HepG2 (cell line): ENCODE data around the gene BCL2L2. TPM values are rescaled to one million over a fixed set of nuclear protein-coding genes. Genes with fewer than 3 reads are reported as not detected.

Source experiments
- CHCHD3 ChIP-seq: sonication (generic); formaldehyde crosslinking; IDR thresholded peaks from 2 replicates; pipeline ENCODE4 v1.8.0; 2022; ENCODE audit warnings: mild to moderate bottlenecking, missing genetic modification reagents, moderate library complexity
- MAFG ChIP-seq: sonication (generic); formaldehyde crosslinking; IDR thresholded peaks from 2 replicates; pipeline ENCODE4 v1.5.1; 2020; ENCODE audit warnings: mild to moderate bottlenecking, missing genetic modification reagents
- NCOA5 ChIP-seq: sonication (generic); formaldehyde crosslinking; IDR thresholded peaks from 2 replicates; pipeline ENCODE4 v1.4.0; 2020; ENCODE audit warnings: missing genetic modification reagents
- NCOR1 ChIP-seq: fragments of 200-600 bp; sonication (generic); IDR thresholded peaks from 2 replicates; pipeline ENCODE4 v1.7.0; 2017; ENCODE audit warnings: antibody characterized with exemption, low read length, borderline replicate concordance
- SATB2 ChIP-seq: sonication (generic); formaldehyde crosslinking; IDR thresholded peaks from 2 replicates; pipeline ENCODE4 v1.5.0; 2020; ENCODE audit warnings: missing genetic modification reagents
- SMC3 ChIP-seq: IDR thresholded peaks from 2 replicates; pipeline ENCODE4 v1.6.1; 2011; ENCODE audit warnings: low read length, improper control_type of control experiment
- SYNCRIP ChIP-seq: fragments of 200-400 bp; formaldehyde crosslinking; IDR thresholded peaks from 2 replicates; pipeline ENCODE4 v1.6.1; 2018; ENCODE audit warnings: mild to moderate bottlenecking, low read depth, low read length; ENCODE audit not compliant: insufficient read depth
- TOPORS ChIP-seq: sonication (generic); formaldehyde crosslinking; IDR thresholded peaks from 2 replicates; pipeline ENCODE4 v1.8.0; 2023; ENCODE audit warnings: mild to moderate bottlenecking, missing genetic modification reagents
- ZNF296 ChIP-seq: sonication (generic); formaldehyde crosslinking; conservative IDR thresholded peaks from 2 replicates; pipeline ENCODE4 v1.5.0; 2020; ENCODE audit warnings: mild to moderate bottlenecking, missing genetic modification reagents
- ZNF674 ChIP-seq: sonication (generic); formaldehyde crosslinking; IDR thresholded peaks from 2 replicates; pipeline ENCODE4 v1.5.0; 2020; ENCODE audit warnings: low read depth, mild to moderate bottlenecking, missing genetic modification reagents
- ZNF782 ChIP-seq: sonication (generic); formaldehyde crosslinking; IDR thresholded peaks from 2 replicates; pipeline ENCODE4 v1.4.0; 2020; ENCODE audit warnings: missing genetic modification reagents, mild to moderate bottlenecking, borderline replicate concordance
- polyA plus RNA-seq, 8 experiments: library from polyadenylated mRNA; depleted of rRNA in 3 of 8; stranded (reverse) in 7 of 8; unstranded in 1 of 8; fragments of >200 nt; fragmentation: Illumina TruSeq in 4 of 8; extraction: Trizol in 4 of 8; gene quantifications; 2 replicates each; pipeline versions ENCODE4 v1.2.1 to v1.2.3, GENCODE V29; 2011 to 2016; ENCODE audit warnings: low read depth in 4 of 8, missing spikeins in 1 of 8, mixed read lengths in 1 of 8; ENCODE audit not compliant: insufficient read depth in 1 of 8
- total RNA-seq, 5 experiments: library from RNA; depleted of rRNA; stranded (reverse); fragments of >200 nt; fragmentation: Illumina TruSeq; extraction: Trizol; gene quantifications; 2 replicates each; pipeline ENCODE4 v1.2.3, GENCODE V29; 2016; ENCODE audit warnings: low read depth in 1 of 5
- TF ChIP-seq, protein P1 (sequence below): sonication (generic); formaldehyde crosslinking; IDR thresholded peaks from 2 replicates; pipeline ENCODE4 v1.4.0; 2020; ENCODE audit warnings: missing genetic modification reagents, borderline replicate concordance
- TF ChIP-seq, protein P2 (sequence below): IDR thresholded peaks from 2 replicates; pipeline ENCODE4 v1.6.1; 2016; ENCODE audit warnings: missing compliant biosample characterization, missing genetic modification reagents, borderline replicate concordance
- TF ChIP-seq, protein P3 (sequence below): sonication (generic); formaldehyde crosslinking; IDR thresholded peaks from 2 replicates; pipeline ENCODE4 v1.4.0; 2020; ENCODE audit warnings: mild to moderate bottlenecking, missing genetic modification reagents
- TF ChIP-seq, protein P4 (sequence below): sonication (generic); formaldehyde crosslinking; IDR thresholded peaks from 2 replicates; pipeline ENCODE4 v1.5.0; 2020; ENCODE audit warnings: missing genetic modification reagents, mild to moderate bottlenecking, borderline replicate concordance

The BCL2L2 gene
- total and polyA plus RNA-seq, 2 of the 13 experiments (the other 11 are each of a cell fraction or from before 2014, with no cell fraction given): 28.1 to 49.8 TPM

DNA sequence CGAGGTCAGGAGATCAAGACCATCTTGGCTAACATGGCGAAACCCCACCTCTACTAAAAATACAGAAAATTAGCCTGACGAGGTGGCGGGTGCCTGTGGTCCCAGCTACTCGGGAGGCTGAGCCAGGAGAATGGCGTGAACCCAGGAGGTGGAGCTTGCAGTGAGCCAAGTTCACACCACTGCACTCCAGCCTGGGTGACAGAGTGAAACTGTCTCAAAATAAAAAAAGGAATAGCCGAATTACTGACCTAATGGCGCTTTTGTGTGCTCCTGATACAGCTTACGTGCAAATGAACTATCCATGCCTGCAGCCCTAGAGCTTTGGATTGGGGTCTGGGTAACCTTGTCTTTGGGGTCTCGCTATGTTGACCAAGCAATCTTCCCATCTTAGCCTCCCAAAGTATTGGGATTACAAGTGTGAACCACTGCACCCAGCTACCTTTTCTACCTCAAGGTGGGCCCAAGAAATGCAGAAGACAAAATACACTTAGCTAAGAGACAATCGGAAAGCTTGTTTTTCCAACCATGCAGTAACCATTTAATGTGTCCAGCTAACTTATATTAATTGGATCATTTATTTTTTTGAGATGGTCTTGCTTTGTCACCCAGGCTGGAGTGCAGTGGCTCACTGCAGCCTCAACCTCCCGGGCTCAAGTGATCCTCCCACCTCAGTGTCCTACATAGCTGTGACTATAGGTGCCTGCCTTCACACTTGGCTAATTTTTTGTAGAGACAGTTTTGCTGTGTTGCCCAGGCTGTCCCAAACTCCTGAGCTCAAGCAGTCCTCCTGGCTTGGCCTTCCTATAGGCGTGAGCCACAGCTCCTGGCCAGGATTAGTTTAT is 20.1 kb downstream of the BCL2L2 start (continued):
- TF ChIP-seq ZNF674 (no peak), CHCHD3 (CRISPR knock-in tag) (0 out of 2 replicates have a peak, but pooled peaks have one; percentile 61), TOPORS (no peak), ZNF782 (CRISPR knock-in tag) (0 out of 2 replicates have a peak, but pooled peaks have one; percentile 29), NCOA5 (CRISPR knock-in tag) (peak; percentile 87), SMC3 (no peak), SATB2 (no peak), ZNF296 (no peak), MAFG (CRISPR knock-in tag) (no peak), NCOR1 (no peak), SYNCRIP (no peak)
- TF ChIP-seq, protein P1, sequence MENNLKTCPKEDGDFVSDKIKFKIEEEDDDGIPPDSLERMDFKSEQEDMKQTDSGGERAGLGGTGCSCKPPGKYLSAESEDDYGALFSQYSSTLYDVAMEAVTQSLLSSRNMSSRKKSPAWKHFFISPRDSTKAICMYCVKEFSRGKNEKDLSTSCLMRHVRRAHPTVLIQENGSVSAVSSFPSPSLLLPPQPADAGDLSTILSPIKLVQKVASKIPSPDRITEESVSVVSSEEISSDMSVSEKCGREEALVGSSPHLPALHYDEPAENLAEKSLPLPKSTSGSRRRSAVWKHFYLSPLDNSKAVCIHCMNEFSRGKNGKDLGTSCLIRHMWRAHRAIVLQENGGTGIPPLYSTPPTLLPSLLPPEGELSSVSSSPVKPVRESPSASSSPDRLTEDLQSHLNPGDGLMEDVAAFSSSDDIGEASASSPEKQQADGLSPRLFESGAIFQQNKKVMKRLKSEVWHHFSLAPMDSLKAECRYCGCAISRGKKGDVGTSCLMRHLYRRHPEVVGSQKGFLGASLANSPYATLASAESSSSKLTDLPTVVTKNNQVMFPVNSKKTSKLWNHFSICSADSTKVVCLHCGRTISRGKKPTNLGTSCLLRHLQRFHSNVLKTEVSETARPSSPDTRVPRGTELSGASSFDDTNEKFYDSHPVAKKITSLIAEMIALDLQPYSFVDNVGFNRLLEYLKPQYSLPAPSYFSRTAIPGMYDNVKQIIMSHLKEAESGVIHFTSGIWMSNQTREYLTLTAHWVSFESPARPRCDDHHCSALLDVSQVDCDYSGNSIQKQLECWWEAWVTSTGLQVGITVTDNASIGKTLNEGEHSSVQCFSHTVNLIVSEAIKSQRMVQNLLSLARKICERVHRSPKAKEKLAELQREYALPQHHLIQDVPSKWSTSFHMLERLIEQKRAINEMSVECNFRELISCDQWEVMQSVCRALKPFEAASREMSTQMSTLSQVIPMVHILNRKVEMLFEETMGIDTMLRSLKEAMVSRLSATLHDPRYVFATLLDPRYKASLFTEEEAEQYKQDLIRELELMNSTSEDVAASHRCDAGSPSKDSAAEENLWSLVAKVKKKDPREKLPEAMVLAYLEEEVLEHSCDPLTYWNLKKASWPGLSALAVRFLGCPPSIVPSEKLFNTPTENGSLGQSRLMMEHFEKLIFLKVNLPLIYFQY (CRISPR knock-in tag): no peak
- TF ChIP-seq, protein P2, sequence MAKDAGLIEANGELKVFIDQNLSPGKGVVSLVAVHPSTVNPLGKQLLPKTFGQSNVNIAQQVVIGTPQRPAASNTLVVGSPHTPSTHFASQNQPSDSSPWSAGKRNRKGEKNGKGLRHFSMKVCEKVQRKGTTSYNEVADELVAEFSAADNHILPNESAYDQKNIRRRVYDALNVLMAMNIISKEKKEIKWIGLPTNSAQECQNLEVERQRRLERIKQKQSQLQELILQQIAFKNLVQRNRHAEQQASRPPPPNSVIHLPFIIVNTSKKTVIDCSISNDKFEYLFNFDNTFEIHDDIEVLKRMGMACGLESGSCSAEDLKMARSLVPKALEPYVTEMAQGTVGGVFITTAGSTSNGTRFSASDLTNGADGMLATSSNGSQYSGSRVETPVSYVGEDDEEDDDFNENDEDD (CRISPR knock-in tag): no peak
- TF ChIP-seq, protein P3, sequence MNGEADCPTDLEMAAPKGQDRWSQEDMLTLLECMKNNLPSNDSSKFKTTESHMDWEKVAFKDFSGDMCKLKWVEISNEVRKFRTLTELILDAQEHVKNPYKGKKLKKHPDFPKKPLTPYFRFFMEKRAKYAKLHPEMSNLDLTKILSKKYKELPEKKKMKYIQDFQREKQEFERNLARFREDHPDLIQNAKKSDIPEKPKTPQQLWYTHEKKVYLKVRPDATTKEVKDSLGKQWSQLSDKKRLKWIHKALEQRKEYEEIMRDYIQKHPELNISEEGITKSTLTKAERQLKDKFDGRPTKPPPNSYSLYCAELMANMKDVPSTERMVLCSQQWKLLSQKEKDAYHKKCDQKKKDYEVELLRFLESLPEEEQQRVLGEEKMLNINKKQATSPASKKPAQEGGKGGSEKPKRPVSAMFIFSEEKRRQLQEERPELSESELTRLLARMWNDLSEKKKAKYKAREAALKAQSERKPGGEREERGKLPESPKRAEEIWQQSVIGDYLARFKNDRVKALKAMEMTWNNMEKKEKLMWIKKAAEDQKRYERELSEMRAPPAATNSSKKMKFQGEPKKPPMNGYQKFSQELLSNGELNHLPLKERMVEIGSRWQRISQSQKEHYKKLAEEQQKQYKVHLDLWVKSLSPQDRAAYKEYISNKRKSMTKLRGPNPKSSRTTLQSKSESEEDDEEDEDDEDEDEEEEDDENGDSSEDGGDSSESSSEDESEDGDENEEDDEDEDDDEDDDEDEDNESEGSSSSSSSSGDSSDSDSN (CRISPR knock-in tag): no peak
- TF ChIP-seq, protein P4, sequence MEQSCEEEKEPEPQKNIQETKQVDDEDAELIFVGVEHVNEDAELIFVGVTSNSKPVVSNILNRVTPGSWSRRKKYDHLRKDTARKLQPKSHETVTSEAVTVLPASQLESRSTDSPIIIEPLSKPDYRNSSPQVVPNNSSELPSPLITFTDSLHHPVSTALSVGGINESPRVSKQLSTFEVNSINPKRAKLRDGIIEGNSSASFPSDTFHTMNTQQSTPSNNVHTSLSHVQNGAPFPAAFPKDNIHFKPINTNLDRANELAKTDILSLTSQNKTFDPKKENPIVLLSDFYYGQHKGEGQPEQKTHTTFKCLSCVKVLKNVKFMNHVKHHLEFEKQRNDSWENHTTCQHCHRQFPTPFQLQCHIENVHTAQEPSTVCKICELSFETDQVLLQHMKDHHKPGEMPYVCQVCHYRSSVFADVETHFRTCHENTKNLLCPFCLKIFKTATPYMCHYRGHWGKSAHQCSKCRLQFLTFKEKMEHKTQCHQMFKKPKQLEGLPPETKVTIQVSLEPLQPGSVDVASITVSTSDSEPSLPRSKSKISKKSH (CRISPR knock-in tag): no peak; the same call in 1 of the 2 replicates
